Activated CD8-positive, alpha-beta memory T cell treated with anti-CD3 and anti-CD28 coated beads for 48 hours (primary cell): Measurements from ENCODE around the gene VPS13D.
"Not testable (repeated sequence)": the region's sequence is repeated elsewhere in the genome, so short reads cannot be mapped to it uniquely, and the experiment has no call there.

Source experiments
- DNase-seq, 3 experiments: peaks; one replicate each; pipeline ENCODE4 v3.0.0-alpha.2; 2020; ENCODE audit warnings: low read depth in 2 of 3, low spot score in 2 of 3

Gene VPS13D

GRCh38 chr1:12370333-12370975 is 140.6 kb downstream of the VPS13D start:
- DNase-seq: no peak

GRCh38 chr1:12371053-12371452 is 141.2 kb downstream of the VPS13D start:
- DNase-seq: no peak

- DNase-seq: no peak
These were observed 142.3 kb downstream of the VPS13D start for GRCh38 chr1:12372180-12372579.

GRCh38 chr1:12372761-12373160 is 142.9 kb downstream of the VPS13D start:
- no peak for DNase-seq

GRCh38 chr1:12375133-12375829 is 145.5 kb downstream of the VPS13D start:
- DNase-seq: no peak

- no peak for DNase-seq
These were observed 146.6 kb downstream of the VPS13D start for GRCh38 chr1:12376236-12377045.

GRCh38 chr1:12380326-12381249 is 150.8 kb downstream of the VPS13D start:
- DNase-seq: no peak

GRCh38 chr1:12383001-12383400 is 153.2 kb downstream of the VPS13D start:
- DNase-seq: no peak

- DNase-seq: no peak
These were observed 154.0 kb downstream of the VPS13D start for GRCh38 chr1:12383786-12384185.

- DNase-seq: no peak
These were observed 155.1 kb downstream of the VPS13D start for GRCh38 chr1:12384836-12385456.

GRCh38 chr1:12386130-12386529 is 156.3 kb downstream of the VPS13D start:
- DNase-seq: no peak

GRCh38 chr1:12387641-12388040 is 157.8 kb downstream of the VPS13D start:
- DNase-seq: no peak

- DNase-seq: not testable (repeated sequence)
These were observed 160.5 kb downstream of the VPS13D start for GRCh38 chr1:12390296-12390695.

GRCh38 chr1:12397462-12398450 is 167.9 kb downstream of the VPS13D start:
- no peak for DNase-seq

- no peak for DNase-seq
These were observed 168.6 kb downstream of the VPS13D start for GRCh38 chr1:12398479-12398878.

GRCh38 chr1:12400027-12400693 is 170.3 kb downstream of the VPS13D start:
- no peak for DNase-seq

GRCh38 chr1:12402159-12402673 is 172.4 kb downstream of the VPS13D start:
- DNase-seq: no peak

- no peak for DNase-seq
These were observed 173.0 kb downstream of the VPS13D start for GRCh38 chr1:12402842-12403241.

- DNase-seq: no peak
These were observed 175.1 kb downstream of the VPS13D start for GRCh38 chr1:12404918-12405317.
